Peyer's patch (tissue), 4 donors: ENCODE data around the gene BAG3. TPM values are rescaled to one million over a fixed set of nuclear protein-coding genes. Genes with fewer than 3 reads are reported as not detected.

Experiments used
- DNase-seq, 3 donors: peaks; one replicate each; pipeline ENCODE4 v3.0.0-alpha.2; 2017 to 2019
- H3K27ac ChIP-seq, 4 donors: fragments of 200-600 bp; sonication (generic); one replicate each; pipeline ENCODE4 v1.5.1; 2016 to 2019
- H3K27me3 ChIP-seq, 2 donors: fragments of 200-600 bp; sonication (generic); one replicate each; pipeline ENCODE4 v1.5.1; 2019
- H3K36me3 ChIP-seq, 3 donors: fragments of 200-600 bp; sonication (generic); one replicate each; pipeline ENCODE4 v1.5.1; 2016 to 2019
- H3K4me1 ChIP-seq, 4 donors: fragments of 200-600 bp; sonication (generic); one replicate each; pipeline ENCODE4 v1.5.1; 2016 to 2019
- H3K4me3 ChIP-seq, 4 donors: fragments of 200-600 bp; sonication (generic); 1 replicate in 3 of 4; 2 replicates in 1 of 4; pipeline ENCODE4 v1.5.1; 2016 to 2019; ENCODE audit warnings: mild to moderate bottlenecking in 1 of 4
- H3K9me3 ChIP-seq, 4 donors: fragments of 200-600 bp; sonication (generic); one replicate each; pipeline ENCODE4 v1.5.1; 2016 to 2019; ENCODE audit warnings: mild to moderate bottlenecking in 1 of 4
- CTCF ChIP-seq, 6 experiments: fragments of 450-650 bp in 4 of 6; fragments of 200-600 bp in 2 of 6; sonication (generic) in 1 of 6; IDR thresholded peaks; one replicate each; pipeline ENCODE4 v1.5.1; 2017 to 2019; ENCODE audit warnings: antibody characterized with exemption in 6 of 6, mild to moderate bottlenecking in 3 of 6, moderate library complexity in 1 of 6
- POLR2A ChIP-seq, 2 donors: fragments of 450-650 bp; IDR thresholded peaks; one replicate each; pipeline ENCODE4 v1.5.1; 2017; ENCODE audit warnings: antibody characterized with exemption in 2 of 2, mild to moderate bottlenecking in 2 of 2, moderate library complexity in 2 of 2
- total RNA-seq, 4 donors: library from RNA; depleted of rRNA; stranded (reverse); fragments of >200 nt; gene quantifications; one replicate each; pipeline ENCODE4 v1.1.0, GENCODE V29; 2016

BAG3 gene
- total RNA-seq, 4 donors from 2014 or later, result 14.9 to 26.4 (median 19.8) TPM

GRCh38 chr10:119642556-119643111, 8.5 kb upstream of the BAG3 start:
- Histone ChIP-seq H3K4me3 (no peak overlapping the region), H3K27me3 (no peaks in the 10 kb centered on the region), H3K9me3 (peaks cover 0 to 4% (median 0%) of the 10 kb centered on the region in 4 donors), H3K36me3 (no peaks in the 10 kb centered on the region), H3K27ac (no peak overlapping the region), H3K4me1 (no peaks in the 10 kb centered on the region)
- DNase-seq, result no peak
- TF ChIP-seq CTCF (IDR thresholded peaks at IDR 0.05), result no peak
- TF ChIP-seq POLR2A (IDR thresholded peaks at IDR 0.05), result no peak

- no peaks in the 10 kb centered on the region for H3K36me3 ChIP-seq
- no peak for DNase-seq
- no peaks in the 10 kb centered on the region for H3K27me3 ChIP-seq
- no peak overlapping the region for H3K27ac ChIP-seq
- H3K9me3 ChIP-seq, result peaks cover 0 to 4% (median 0%) of the 10 kb centered on the region in 4 donors
- TF ChIP-seq POLR2A (IDR thresholded peaks at IDR 0.05), result no peak
- no peak for TF ChIP-seq CTCF (IDR thresholded peaks at IDR 0.05)
- no peak overlapping the region for H3K4me3 ChIP-seq
- no peaks in the 10 kb centered on the region for H3K4me1 ChIP-seq
Measured at GRCh38 chr10:119643306-119644204, 7.6 kb upstream of the BAG3 start.

- no peak overlapping the region for H3K4me3 ChIP-seq
- H3K27me3 ChIP-seq, result no peaks in the 10 kb centered on the region
- H3K9me3 ChIP-seq, result peaks cover 0 to 4% (median 0%) of the 10 kb centered on the region in 4 donors
- no peak overlapping the region for H3K27ac ChIP-seq
- DNase-seq, result no peak
- TF ChIP-seq CTCF (IDR thresholded peaks at IDR 0.05), result no peak
- TF ChIP-seq POLR2A (IDR thresholded peaks at IDR 0.05), result no peak
- no peaks in the 10 kb centered on the region for H3K4me1 ChIP-seq
- H3K36me3 ChIP-seq, result no peaks in the 10 kb centered on the region
Measured at GRCh38 chr10:119644205-119644814, 6.9 kb upstream of the BAG3 start.

- TF ChIP-seq CTCF (IDR thresholded peaks at IDR 0.05), result no peak
- H3K4me3 ChIP-seq, result no peak overlapping the region
- DNase-seq, result no peak
- no peaks in the 10 kb centered on the region for H3K4me1 ChIP-seq
- H3K9me3 ChIP-seq, result peaks cover 0 to 4% (median 0%) of the 10 kb centered on the region in 4 donors
- no peaks in the 10 kb centered on the region for H3K36me3 ChIP-seq
- no peaks in the 10 kb centered on the region for H3K27me3 ChIP-seq
- no peak overlapping the region for H3K27ac ChIP-seq
Measured at GRCh38 chr10:119644994-119645393, 6.2 kb upstream of the BAG3 start.

GRCh38 chr10:119650062-119650461, 1.1 kb upstream of the BAG3 start:
- peaks cover 0 to under 1% (median 0%) of the 10 kb centered on the region in 4 donors for H3K9me3 ChIP-seq
- H3K27ac ChIP-seq, result no peak overlapping the region
- no peaks in the 10 kb centered on the region for H3K36me3 ChIP-seq
- no peak overlapping the region for H3K4me3 ChIP-seq
- TF ChIP-seq CTCF (IDR thresholded peaks at IDR 0.05) (no peak), POLR2A (IDR thresholded peaks at IDR 0.05) (no peak)
- no peak for DNase-seq
- H3K4me1 ChIP-seq, result peaks cover 3 to 20% (median 6%) of the 10 kb centered on the region in 4 donors
- no peaks in the 10 kb centered on the region for H3K27me3 ChIP-seq
